Measurements from ENCODE around the gene H2BK1. TPM values are rescaled to one million over a fixed set of nuclear protein-coding genes. Genes with fewer than 3 reads are reported as not detected.

H2BK1 gene
- total and polyA plus RNA-seq, 2 experiments from 2014 or later, result not detected

GRCh38 chr7:151228024-151228866, 18.0 kb upstream of the H2BK1 start:
- Histone ChIP-seq H3K4me1 (ENCODE audit: insufficient read depth) (peaks cover 20% of the 10 kb centered on the region), H3K4me2 (peak overlapping the region; percentile 76), H3K27ac (peak overlapping the region; percentile 66), H2AFZ (peak overlapping the region; percentile 61), H3K4me3 (peak overlapping the region; percentile 13), H4K20me1 (ENCODE audit: insufficient read depth, poor library complexity, severe bottlenecking) (peaks cover 3% of the 10 kb centered on the region), H3K79me2 (peaks cover 30% of the 10 kb centered on the region), H3K27me3 (no peaks in the 10 kb centered on the region), H3K36me3 (replicated peaks; ENCODE audit: insufficient read depth, low read depth) (no peaks in the 10 kb centered on the region), H3K9me2 (replicated peaks; ENCODE audit: insufficient read depth) (no peaks in the 10 kb centered on the region), H3K9me3 (ENCODE audit: low read depth) (no peaks in the 10 kb centered on the region)
- WGBS (ENCODE audit: low lambda C conversion rate, missing lambda C conversion rate), result 72% methylated on average over 10 of the region's 10 CpGs
- DNase-seq (ENCODE audit: low spot score), result no peak
- TF ChIP-seq EZH2phosphoT487 (IDR thresholded peaks at IDR 0.05; ENCODE audit: low read depth, severe bottlenecking, unreplicated experiment) (no peak), CTCF (IDR thresholded peaks at IDR 0.05; ENCODE audit: poor library complexity) (no peak), EZH2 (IDR thresholded peaks at IDR 0.05; ENCODE audit: borderline replicate concordance) (no peak)

GRCh38 chr7:151226875-151227782, 16.8 kb upstream of the H2BK1 start, which contains the start of gene ABCF2:
TSS of gene ABCF2 (minus strand) at chr7:151227205. CDS start at chr7:151226458, 747 bp downstream.
- Histone ChIP-seq H3K4me2 (peak within 1 kb of the TSS; percentile 97), H3K4me3 (peak within 1 kb of the TSS; percentile 51), H2AFZ (peak within 1 kb of the TSS; percentile 61), H3K4me1 (ENCODE audit: insufficient read depth) (peaks cover 20% of the 10 kb centered on the region), H4K20me1 (ENCODE audit: insufficient read depth, poor library complexity, severe bottlenecking) (no peaks in the 10 kb centered on the region), H3K27me3 (no peaks in the 10 kb centered on the region), H3K36me3 (replicated peaks; ENCODE audit: insufficient read depth, low read depth) (no peaks in the 10 kb centered on the region), H3K9me2 (replicated peaks; ENCODE audit: insufficient read depth) (no peaks in the 10 kb centered on the region), H3K27ac (peak within 1 kb of the TSS; percentile 66), H3K79me2 (peaks cover 22% of the 10 kb centered on the region), H3K9me3 (ENCODE audit: low read depth) (no peaks in the 10 kb centered on the region)
- TF ChIP-seq EZH2 (IDR thresholded peaks at IDR 0.05; ENCODE audit: borderline replicate concordance) (no peak), EZH2phosphoT487 (IDR thresholded peaks at IDR 0.05; ENCODE audit: low read depth, severe bottlenecking, unreplicated experiment) (no peak), CTCF (IDR thresholded peaks at IDR 0.05; ENCODE audit: poor library complexity) (peak; percentile 7)
- WGBS (ENCODE audit: low lambda C conversion rate, missing lambda C conversion rate), result 1% methylated on average over 47 of the region's 68 CpGs
- peak; percentile 99 for DNase-seq (ENCODE audit: low spot score)

DNA sequence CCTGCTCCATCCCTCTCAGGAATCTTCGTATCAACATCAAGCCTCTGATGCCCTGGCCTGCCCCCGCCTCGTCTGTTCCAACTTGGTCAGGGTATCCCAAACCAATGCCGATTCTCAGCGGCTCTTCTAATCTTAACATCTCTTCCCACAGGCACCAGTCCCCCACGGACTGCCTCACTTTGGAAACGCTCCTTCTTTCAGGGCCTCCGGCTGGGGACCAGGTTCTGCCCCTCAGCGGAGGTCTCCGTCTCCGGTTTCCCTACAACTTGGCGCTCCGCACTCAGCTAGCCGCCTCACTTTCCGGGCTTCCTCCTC, 16.2 kb upstream of the H2BK1 start:
- H3K4me1 ChIP-seq (ENCODE audit: insufficient read depth), result peaks cover 20% of the 10 kb centered on the region
- H2AFZ ChIP-seq, result peak overlapping the region; percentile 60
- peak overlapping the region; percentile 97 for H3K4me2 ChIP-seq
- WGBS (ENCODE audit: low lambda C conversion rate, missing lambda C conversion rate), result 3% methylated on average over 15 of the region's 15 CpGs
- no peaks in the 10 kb centered on the region for H3K27me3 ChIP-seq
- no peaks in the 10 kb centered on the region for H3K9me2 ChIP-seq (replicated peaks; ENCODE audit: insufficient read depth)
- peak overlapping the region; percentile 51 for H3K4me3 ChIP-seq
- H3K27ac ChIP-seq, result peak overlapping the region; percentile 55
- H3K36me3 ChIP-seq (replicated peaks; ENCODE audit: insufficient read depth, low read depth), result no peaks in the 10 kb centered on the region
- TF ChIP-seq EZH2 (IDR thresholded peaks at IDR 0.05; ENCODE audit: borderline replicate concordance) (no peak), EZH2phosphoT487 (IDR thresholded peaks at IDR 0.05; ENCODE audit: low read depth, severe bottlenecking, unreplicated experiment) (no peak), CTCF (IDR thresholded peaks at IDR 0.05; ENCODE audit: poor library complexity) (no peak)
- no peaks in the 10 kb centered on the region for H3K9me3 ChIP-seq (ENCODE audit: low read depth)
- DNase-seq (ENCODE audit: low spot score), result no peak
- H4K20me1 ChIP-seq (ENCODE audit: insufficient read depth, poor library complexity, severe bottlenecking), result no peaks in the 10 kb centered on the region
- peaks cover 16% of the 10 kb centered on the region for H3K79me2 ChIP-seq

All from hepatocyte (in vitro differentiated cells).